ENCODE data around the gene CD320.

CD320 gene

GRCh38 chr19:8253678-8254077 is 54.5 kb downstream of the CD320 start:
- DNase-seq (ENCODE audit: low spot score): no peak

- peak; percentile 87 for DNase-seq (ENCODE audit: low spot score)
Measured at GRCh38 chr19:8252922-8253589, 55.1 kb downstream of the CD320 start.

Data from germinal center (tissue), 1 donor.